Femur (tissue), 1 donor: ENCODE results near the gene PACRG.

ENCODE experiments used
- DNase-seq: peaks from one replicate; pipeline ENCODE4 v3.0.0-alpha.2; 2017

Gene PACRG

GRCh38 chr6:163185744-163186143 lies 458.0 kb downstream of the PACRG start:
- no peak for DNase-seq

GRCh38 chr6:163186527-163186926 lies 458.8 kb downstream of the PACRG start:
- DNase-seq, result no peak

- DNase-seq, result no peak
Observed at GRCh38 chr6:163187201-163187600, 459.4 kb downstream of the PACRG start.

- no peak for DNase-seq
Observed at GRCh38 chr6:163187606-163188005, 459.8 kb downstream of the PACRG start.

- no peak for DNase-seq
Observed at GRCh38 chr6:163188746-163189145, 461.0 kb downstream of the PACRG start.

- no peak for DNase-seq
Observed at GRCh38 chr6:163189609-163190008, 461.8 kb downstream of the PACRG start.

GRCh38 chr6:163190786-163191185 lies 463.0 kb downstream of the PACRG start:
- no peak for DNase-seq

- peak; percentile 56 for DNase-seq
Observed at GRCh38 chr6:163191704-163192537, 464.1 kb downstream of the PACRG start.

GRCh38 chr6:163192591-163192990 lies 464.8 kb downstream of the PACRG start:
- DNase-seq, result no peak

GRCh38 chr6:163193326-163193725 lies 465.6 kb downstream of the PACRG start:
- no peak for DNase-seq

- DNase-seq, result no peak
Observed at GRCh38 chr6:163195721-163196691, 468.2 kb downstream of the PACRG start.

- DNase-seq, result no peak
Observed at GRCh38 chr6:163197839-163198238, 470.1 kb downstream of the PACRG start.

GRCh38 chr6:163198396-163198795 lies 470.6 kb downstream of the PACRG start:
- DNase-seq, result no peak

GRCh38 chr6:163199371-163199770 lies 471.6 kb downstream of the PACRG start:
- DNase-seq, result no peak

- no peak for DNase-seq
Observed at GRCh38 chr6:163200289-163200688, 472.5 kb downstream of the PACRG start.

GRCh38 chr6:163200694-163201093 lies 472.9 kb downstream of the PACRG start:
- no peak for DNase-seq

GRCh38 chr6:163201855-163202254 lies 474.1 kb downstream of the PACRG start:
- no peak for DNase-seq

- DNase-seq, result no peak
Observed at GRCh38 chr6:163206196-163206595, 478.4 kb downstream of the PACRG start.

- DNase-seq, result no peak
Observed at GRCh38 chr6:163207431-163208383, 479.9 kb downstream of the PACRG start.

GRCh38 chr6:163209005-163209404 lies 481.2 kb downstream of the PACRG start:
- DNase-seq, result no peak

- no peak for DNase-seq
Observed at GRCh38 chr6:163212123-163212522, 484.3 kb downstream of the PACRG start.

GRCh38 chr6:163214259-163214658 lies 486.5 kb downstream of the PACRG start:
- no peak for DNase-seq
